SJCRH30 (cell line): ENCODE results near the gene PRR16. TPM values are rescaled to one million over a fixed set of nuclear protein-coding genes. Genes with fewer than 3 reads are reported as not detected.

Source experiments
- DNase-seq, 2 experiments: peaks; one replicate each; pipeline ENCODE4 v3.0.0-alpha.2; 2015 to 2020
- H3K27ac ChIP-seq: fragments of 250-450 bp; sonication (Bioruptor Pico); 2 replicates; pipeline ENCODE4 v1.5.1; 2020; ENCODE audit warnings: mild to moderate bottlenecking, moderate library complexity
- H3K27me3 ChIP-seq: fragments of 250-450 bp; sonication (Bioruptor Pico); 2 replicates; pipeline ENCODE4 v1.5.1; 2020; ENCODE audit warnings: mild to moderate bottlenecking, moderate library complexity
- H3K36me3 ChIP-seq: fragments of 250-450 bp; sonication (Bioruptor Pico); 2 replicates; pipeline ENCODE4 v1.5.1; 2020; ENCODE audit warnings: mild to moderate bottlenecking, moderate library complexity
- H3K4me1 ChIP-seq: fragments of 250-450 bp; sonication (Bioruptor Pico); 2 replicates; pipeline ENCODE4 v1.5.1; 2020; ENCODE audit warnings: mild to moderate bottlenecking, moderate library complexity
- H3K4me3 ChIP-seq: fragments of 250-450 bp; sonication (Bioruptor Pico); 2 replicates; pipeline ENCODE4 v1.5.1; 2020; ENCODE audit warnings: mild to moderate bottlenecking, moderate library complexity
- H3K9me3 ChIP-seq: fragments of 250-450 bp; sonication (Bioruptor Pico); replicated peaks from 2 replicates; pipeline ENCODE4 v1.5.1; 2020; ENCODE audit warnings: mild to moderate bottlenecking, moderate library complexity
- total RNA-seq: library from RNA; depleted of rRNA; stranded (reverse); fragments of >200 nt; shearing (Covaris generic); gene quantifications from 2 replicates; pipeline ENCODE4 v1.2.3, GENCODE V29; 2014

Gene PRR16
- total RNA-seq, 1 experiment from 2014 or later = 0.20 TPM

DNA sequence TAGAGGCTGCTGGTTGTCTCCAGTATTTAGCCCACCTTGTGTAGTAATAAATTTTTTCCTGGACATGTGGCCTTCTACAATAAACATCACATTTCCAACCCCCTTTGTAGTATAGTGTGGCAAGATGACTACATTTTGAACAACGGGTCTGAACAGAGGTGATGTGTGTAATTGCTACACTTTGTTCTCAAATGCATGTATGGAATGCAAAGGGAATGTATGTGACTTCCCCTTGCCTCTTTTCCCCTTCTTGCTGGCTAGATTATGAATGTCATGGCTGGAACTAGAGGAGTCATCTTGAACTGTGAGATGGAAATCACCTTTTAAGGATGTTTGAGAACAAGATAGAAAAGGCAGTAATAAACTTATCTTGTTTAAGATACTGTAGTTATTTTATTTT lies 54.5 kb downstream of the PRR16 start:
- H3K4me1 ChIP-seq = no peaks in the 10 kb centered on the region
- H3K9me3 ChIP-seq = no peaks in the 10 kb centered on the region
- no peak overlapping the region for H3K4me3 ChIP-seq
- no peaks in the 10 kb centered on the region for H3K27me3 ChIP-seq
- DNase-seq = no peak
- H3K36me3 ChIP-seq = no peaks in the 10 kb centered on the region
- no peak overlapping the region for H3K27ac ChIP-seq

DNA sequence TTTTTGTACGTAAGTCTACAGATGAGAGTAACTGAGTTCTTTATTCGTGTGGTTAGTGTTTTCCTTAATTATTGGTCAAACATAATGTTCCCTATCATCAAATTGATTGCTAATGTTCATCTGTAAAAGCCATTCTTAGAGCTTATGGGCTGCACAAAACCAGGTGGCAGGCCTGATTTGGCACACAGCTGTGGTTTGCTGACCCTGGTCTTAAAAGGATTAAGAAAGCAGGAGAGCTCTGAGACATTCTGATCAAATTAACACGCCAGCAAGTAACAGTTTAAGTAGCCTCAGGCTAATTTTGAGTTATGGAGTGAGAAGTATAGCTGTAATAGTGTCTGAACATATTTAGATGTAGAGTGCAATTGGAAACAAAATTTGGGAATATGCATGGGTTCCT lies 63.2 kb downstream of the PRR16 start:
- Histone ChIP-seq H3K9me3 (no peaks in the 10 kb centered on the region), H3K36me3 (no peaks in the 10 kb centered on the region), H3K27me3 (no peaks in the 10 kb centered on the region), H3K27ac (no peak overlapping the region), H3K4me3 (no peak overlapping the region), H3K4me1 (peaks cover 2% of the 10 kb centered on the region; the same call in 1 of the 2 replicates)
- DNase-seq = peak in 1 of 2 experiments; percentile 9

DNA sequence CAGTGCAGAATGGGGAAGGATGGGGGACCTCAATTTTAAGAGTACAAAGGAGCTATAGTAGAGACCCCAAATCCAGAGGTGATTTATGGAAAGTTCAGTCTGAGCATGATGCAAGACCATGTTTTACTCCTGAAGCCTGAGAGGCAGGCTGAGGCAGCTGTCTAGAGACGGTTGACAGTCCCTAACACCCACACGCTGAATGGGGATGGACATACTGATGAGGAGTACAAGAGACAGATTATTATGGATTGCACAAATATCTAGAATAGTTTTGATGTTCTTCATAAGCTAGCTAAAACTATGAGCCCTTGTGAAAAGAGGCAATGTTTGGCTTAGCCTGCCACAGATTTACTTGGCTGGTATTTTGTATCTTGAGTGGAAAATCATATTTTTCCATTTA lies 64.5 kb downstream of the PRR16 start:
- no peak for DNase-seq
- Histone ChIP-seq H3K4me3 (no peak overlapping the region), H3K27ac (no peak overlapping the region), H3K9me3 (no peaks in the 10 kb centered on the region), H3K36me3 (no peaks in the 10 kb centered on the region), H3K4me1 (peaks cover 2% of the 10 kb centered on the region; the same call in 1 of the 2 replicates), H3K27me3 (no peaks in the 10 kb centered on the region)

DNA sequence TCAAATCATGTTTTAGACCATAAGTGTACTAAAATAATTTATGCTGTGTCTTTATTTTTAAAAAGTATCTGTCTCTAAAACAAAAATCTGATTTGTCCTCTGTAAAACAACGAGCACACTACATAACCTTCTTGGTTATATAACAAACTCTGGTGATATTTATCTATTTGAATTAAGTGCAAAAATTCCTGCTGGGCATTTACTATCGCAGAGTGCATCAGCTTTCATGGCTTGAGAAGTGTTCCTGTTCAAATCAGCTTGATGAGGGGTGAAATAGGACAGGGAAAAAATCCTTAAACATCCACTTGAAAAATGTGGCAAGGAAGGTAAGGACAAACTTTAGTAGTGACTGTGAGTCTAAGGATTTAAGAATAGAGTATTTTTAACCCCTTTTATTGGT lies 65.3 kb downstream of the PRR16 start:
- Histone ChIP-seq H3K4me3 (no peak overlapping the region), H3K27me3 (no peaks in the 10 kb centered on the region), H3K27ac (no peak overlapping the region), H3K36me3 (no peaks in the 10 kb centered on the region), H3K4me1 (peaks cover 2% of the 10 kb centered on the region; the same call in 1 of the 2 replicates), H3K9me3 (no peaks in the 10 kb centered on the region)
- no peak for DNase-seq

DNA sequence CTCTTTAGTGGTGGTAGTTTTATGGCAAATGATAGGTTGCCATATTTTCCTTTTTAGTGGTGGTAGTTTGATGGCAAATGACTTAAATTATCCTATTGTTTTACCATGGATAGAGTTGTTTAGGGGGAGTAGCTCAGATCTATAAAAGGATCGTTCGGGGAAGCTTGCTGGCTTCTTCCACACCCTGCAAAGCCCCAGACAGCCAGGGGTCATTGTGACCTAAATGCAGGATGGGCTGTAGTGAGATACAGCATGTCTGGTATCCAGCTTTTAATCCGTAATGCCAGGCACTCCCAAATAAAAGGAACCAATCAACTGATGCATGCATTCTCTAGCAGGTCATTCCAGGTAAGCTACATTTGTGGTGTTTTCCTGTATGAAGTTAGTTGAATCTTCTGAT lies 67.1 kb downstream of the PRR16 start:
- Histone ChIP-seq H3K36me3 (no peaks in the 10 kb centered on the region), H3K4me1 (peaks cover 2% of the 10 kb centered on the region; the same call in 1 of the 2 replicates), H3K27ac (no peak overlapping the region), H3K9me3 (no peaks in the 10 kb centered on the region), H3K27me3 (no peaks in the 10 kb centered on the region), H3K4me3 (no peak overlapping the region)
- no peak for DNase-seq

DNA sequence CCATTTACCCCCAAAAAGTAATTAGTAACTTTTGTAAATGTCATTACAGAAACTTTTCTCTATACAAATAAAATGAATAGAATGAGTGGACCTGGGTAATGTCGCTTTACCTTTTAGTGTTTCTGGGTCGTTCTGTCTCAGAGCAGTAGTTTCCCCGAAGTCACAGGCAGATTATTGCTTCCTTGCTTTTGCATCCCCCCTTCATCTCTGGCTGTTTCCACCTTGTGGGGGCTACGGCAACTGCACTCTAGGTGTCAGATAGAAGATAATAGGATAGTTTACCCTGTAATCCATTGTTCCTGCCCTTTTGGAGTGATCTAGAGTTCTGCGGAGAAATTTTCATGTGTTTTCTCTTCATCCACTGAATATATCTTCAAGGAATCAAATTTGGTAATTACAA lies 68.7 kb downstream of the PRR16 start:
- peak in 1 of 2 experiments; percentile 25 for DNase-seq

DNA sequence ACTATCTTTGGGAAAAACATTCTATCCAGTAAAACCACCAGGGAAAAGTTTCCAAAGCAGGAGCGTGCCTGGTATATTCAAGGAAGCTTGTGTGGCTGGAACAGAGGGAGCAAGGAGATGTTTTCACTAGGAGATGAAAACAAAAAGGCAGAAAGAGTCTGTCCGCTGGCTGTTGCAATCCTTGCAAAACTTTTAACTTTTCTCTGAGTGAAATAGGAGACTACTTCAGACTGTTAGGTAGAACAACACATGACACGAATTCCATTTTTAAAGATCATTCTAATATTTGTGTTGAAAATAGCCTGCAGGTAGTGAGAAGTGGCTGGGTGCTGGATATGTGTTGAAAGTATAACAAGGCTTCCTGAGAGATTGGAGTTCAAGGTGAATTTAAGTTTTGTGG lies 69.5 kb downstream of the PRR16 start:
- H3K36me3 ChIP-seq = no peaks in the 10 kb centered on the region
- DNase-seq = no peak

More for the DNA sequence above, 68.7 kb downstream of the PRR16 start:
- Histone ChIP-seq H3K4me3 (no peak overlapping the region), H3K27ac (no peak overlapping the region), H3K27me3 (no peaks in the 10 kb centered on the region), H3K4me1 (no peaks in the 10 kb centered on the region), H3K36me3 (no peaks in the 10 kb centered on the region), H3K9me3 (no peaks in the 10 kb centered on the region)

DNA sequence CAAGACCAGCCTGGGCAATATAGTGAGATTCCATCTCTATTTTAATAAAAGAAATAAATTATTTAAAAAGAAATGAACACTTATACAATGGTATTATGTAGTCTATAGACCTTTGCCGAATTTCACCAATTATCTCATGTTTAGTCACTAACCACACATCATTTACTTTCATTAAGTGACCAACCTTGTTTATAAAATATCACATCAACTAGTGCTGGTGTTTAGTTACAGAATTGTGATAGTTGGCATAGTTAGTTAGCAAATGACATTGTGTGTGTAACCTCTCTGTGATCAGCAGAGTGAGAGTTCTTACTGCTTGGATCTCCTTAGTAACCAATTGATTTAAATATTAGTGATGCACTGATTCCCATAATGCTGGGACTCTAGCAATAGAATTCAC lies 71.8 kb downstream of the PRR16 start:
- Histone ChIP-seq H3K27ac (no peak overlapping the region), H3K27me3 (no peaks in the 10 kb centered on the region), H3K4me3 (no peak overlapping the region), H3K9me3 (no peaks in the 10 kb centered on the region), H3K36me3 (no peaks in the 10 kb centered on the region), H3K4me1 (no peaks in the 10 kb centered on the region)
- DNase-seq = no peak

More for the DNA sequence above, 69.5 kb downstream of the PRR16 start:
- Histone ChIP-seq H3K27me3 (no peaks in the 10 kb centered on the region), H3K9me3 (no peaks in the 10 kb centered on the region), H3K27ac (no peak overlapping the region), H3K4me3 (no peak overlapping the region), H3K4me1 (no peaks in the 10 kb centered on the region)

DNA sequence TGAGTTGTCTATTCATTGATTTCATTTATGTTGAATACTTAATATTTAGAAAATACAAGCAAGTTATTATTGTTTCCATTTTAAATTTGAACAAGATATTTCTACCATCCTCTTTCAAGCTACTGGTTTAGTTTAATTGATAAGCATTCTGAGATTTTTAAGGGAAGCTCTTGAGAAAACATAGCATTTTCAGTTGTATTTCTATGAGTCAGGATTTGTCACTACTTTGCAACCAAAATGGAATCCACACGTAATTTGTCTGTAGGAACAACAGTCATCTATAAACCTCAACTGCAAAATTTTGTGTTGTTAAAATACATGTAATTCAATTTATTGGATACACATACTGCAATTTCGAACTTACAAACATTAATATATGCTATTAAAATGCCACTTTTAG lies 74.0 kb downstream of the PRR16 start:
- no peaks in the 10 kb centered on the region for H3K27me3 ChIP-seq
- no peak overlapping the region for H3K27ac ChIP-seq
- DNase-seq = no peak
- H3K36me3 ChIP-seq = no peaks in the 10 kb centered on the region
- H3K4me1 ChIP-seq = no peaks in the 10 kb centered on the region
- no peak overlapping the region for H3K4me3 ChIP-seq
- H3K9me3 ChIP-seq = no peaks in the 10 kb centered on the region

DNA sequence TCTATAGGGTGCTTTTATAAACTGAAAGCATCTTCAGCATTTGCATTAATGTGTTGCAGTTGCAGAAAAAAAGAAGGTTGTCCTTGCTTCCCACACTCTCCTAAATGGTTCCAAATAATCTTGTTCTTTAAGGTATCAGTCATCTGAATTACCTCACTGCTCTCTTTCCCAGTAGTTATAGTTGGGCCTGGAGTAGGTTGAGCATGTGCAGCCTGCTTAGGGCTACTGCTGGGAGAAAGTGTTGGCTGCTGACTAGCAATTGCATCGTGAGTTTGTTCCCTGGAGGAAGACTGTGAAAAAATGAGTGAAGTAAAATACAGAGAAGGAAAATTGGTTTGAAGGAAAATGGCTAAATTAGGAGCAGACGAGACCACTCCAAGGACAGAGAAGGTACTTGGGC lies 74.5 kb downstream of the PRR16 start:
- H3K4me3 ChIP-seq = no peak overlapping the region
- H3K36me3 ChIP-seq = no peaks in the 10 kb centered on the region
- no peak for DNase-seq
- H3K27me3 ChIP-seq = no peaks in the 10 kb centered on the region
- no peaks in the 10 kb centered on the region for H3K4me1 ChIP-seq
- H3K27ac ChIP-seq = no peak overlapping the region
- no peaks in the 10 kb centered on the region for H3K9me3 ChIP-seq

DNA sequence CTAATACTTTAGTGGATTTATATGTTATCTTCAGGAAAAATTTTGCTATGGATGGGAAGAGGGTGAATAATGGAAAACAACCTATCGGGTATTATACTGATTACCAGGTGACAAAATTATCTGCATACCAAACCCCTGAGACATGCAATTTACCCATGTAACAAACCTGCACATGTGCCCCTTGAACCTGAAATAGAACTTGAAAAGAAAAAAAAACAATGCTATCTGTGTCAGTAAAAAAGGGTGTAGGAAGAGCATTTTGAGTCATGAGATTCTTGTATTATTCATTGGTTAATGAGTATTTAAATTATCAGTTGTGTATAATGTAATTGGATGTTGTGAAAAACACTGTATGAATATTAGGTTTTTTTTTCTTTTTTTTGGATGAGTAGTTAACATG lies 75.4 kb downstream of the PRR16 start:
- H3K27me3 ChIP-seq = no peaks in the 10 kb centered on the region
- no peaks in the 10 kb centered on the region for H3K9me3 ChIP-seq
- H3K27ac ChIP-seq = no peak overlapping the region
- H3K36me3 ChIP-seq = no peaks in the 10 kb centered on the region
- H3K4me3 ChIP-seq = no peak overlapping the region
- no peaks in the 10 kb centered on the region for H3K4me1 ChIP-seq
- no peak for DNase-seq

DNA sequence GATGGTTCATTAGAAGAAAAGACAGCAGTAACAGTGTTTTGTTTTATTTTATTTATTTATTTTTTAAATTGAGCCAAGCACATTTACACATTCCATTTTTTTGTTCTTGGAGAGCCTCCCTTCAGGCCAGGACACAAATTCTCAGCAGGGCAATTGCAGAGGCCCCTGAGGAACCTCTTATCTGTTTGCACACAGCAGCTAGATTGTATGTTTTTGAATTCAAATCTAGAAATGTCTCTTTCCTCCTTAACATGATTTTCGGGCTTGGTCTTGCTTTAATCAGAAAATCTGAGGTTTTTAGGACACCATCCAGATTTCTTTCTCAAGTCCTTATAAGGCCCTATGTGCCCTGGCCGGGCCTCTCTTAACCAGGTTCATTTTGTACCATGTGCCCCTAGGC lies 76.0 kb downstream of the PRR16 start:
- Histone ChIP-seq H3K36me3 (no peaks in the 10 kb centered on the region), H3K9me3 (no peaks in the 10 kb centered on the region), H3K4me1 (no peaks in the 10 kb centered on the region), H3K4me3 (no peak overlapping the region), H3K27ac (no peak overlapping the region), H3K27me3 (no peaks in the 10 kb centered on the region)
- DNase-seq = no peak

DNA sequence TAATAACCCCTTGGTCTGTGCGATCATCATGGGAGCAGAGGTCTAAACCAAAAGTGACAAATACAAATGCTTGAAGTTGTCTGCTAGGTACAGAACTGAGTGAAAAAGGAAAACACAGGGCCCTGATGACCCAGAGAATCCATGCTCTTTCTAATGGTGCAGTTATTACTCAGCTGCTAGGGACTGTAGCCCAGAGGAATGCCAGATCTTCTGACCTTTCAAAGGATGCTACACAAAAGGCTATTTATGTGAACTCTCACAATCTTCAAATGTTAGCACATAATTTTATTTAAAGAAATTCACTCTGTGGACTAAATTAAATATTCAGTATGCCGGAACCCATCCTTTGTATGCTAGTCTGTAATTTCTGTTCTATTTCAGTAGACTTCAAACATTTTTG lies 79.9 kb downstream of the PRR16 start:
- Histone ChIP-seq H3K4me3 (no peak overlapping the region), H3K36me3 (no peaks in the 10 kb centered on the region), H3K9me3 (no peaks in the 10 kb centered on the region), H3K4me1 (no peaks in the 10 kb centered on the region), H3K27ac (no peak overlapping the region), H3K27me3 (no peaks in the 10 kb centered on the region)
- no peak for DNase-seq

DNA sequence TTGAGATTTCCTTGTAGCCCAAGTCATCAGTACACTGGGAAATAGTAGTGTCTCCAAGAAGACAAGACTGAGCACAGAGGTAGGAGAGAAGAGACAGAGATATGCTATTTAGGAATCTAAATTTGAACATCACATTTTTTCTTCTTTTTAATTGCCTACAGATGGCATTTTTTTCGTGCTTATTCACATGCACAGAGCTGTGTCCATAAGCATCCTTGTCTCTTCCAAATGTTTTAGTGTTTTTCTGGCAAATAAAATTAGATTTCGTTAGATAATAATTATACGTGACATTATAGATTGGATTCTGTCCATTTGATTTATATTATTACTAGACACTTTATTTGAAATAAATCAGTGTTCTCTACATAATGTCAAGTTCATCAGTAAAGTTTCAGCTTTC lies 80.9 kb downstream of the PRR16 start:
- H3K4me3 ChIP-seq = no peak overlapping the region
- DNase-seq = no peak
- H3K27me3 ChIP-seq = no peaks in the 10 kb centered on the region
- no peaks in the 10 kb centered on the region for H3K9me3 ChIP-seq
- no peaks in the 10 kb centered on the region for H3K36me3 ChIP-seq
- H3K4me1 ChIP-seq = no peaks in the 10 kb centered on the region
- no peak overlapping the region for H3K27ac ChIP-seq

DNA sequence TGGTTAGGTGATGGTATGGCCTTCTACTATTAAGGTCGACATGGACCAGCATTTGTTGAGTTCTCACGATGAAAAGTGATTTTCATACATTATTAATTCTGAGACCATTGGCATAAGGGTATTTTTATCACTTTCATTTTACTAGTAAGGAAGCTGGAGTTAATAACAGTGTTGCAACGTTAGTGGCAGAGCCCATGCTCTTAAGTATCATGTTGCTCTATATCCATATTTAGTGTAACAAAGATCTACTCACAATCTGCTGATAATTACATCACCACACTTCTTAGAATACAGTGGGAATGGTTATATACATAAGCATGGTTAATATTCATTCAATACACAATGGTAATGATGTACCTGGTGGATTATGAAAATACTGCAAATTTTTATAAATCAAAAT lies 81.9 kb downstream of the PRR16 start:
- Histone ChIP-seq H3K27me3 (no peaks in the 10 kb centered on the region), H3K36me3 (no peaks in the 10 kb centered on the region), H3K27ac (no peak overlapping the region), H3K4me1 (no peaks in the 10 kb centered on the region), H3K9me3 (no peaks in the 10 kb centered on the region), H3K4me3 (no peak overlapping the region)
- no peak for DNase-seq

DNA sequence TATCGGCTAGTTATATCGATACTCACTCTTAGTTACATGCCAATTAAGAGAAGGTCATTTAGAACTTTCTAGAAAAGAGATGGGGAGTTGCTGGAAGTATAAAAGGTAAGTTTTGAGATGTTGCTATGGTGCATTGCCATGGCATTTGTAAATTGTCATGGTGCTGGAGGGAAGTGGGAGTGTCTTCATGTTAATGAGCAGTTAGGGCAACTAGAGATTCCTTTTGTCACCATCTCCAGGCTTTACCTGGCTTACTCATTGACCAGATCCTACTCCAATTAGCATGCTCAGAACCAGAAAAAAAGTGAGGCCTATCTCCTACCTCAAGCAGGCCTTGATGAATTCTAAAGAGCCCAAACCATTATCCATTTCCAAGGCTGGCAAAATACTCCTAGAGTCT lies 82.8 kb downstream of the PRR16 start:
- H3K4me3 ChIP-seq = no peak overlapping the region
- no peaks in the 10 kb centered on the region for H3K36me3 ChIP-seq
- H3K27ac ChIP-seq = no peak overlapping the region
- no peaks in the 10 kb centered on the region for H3K4me1 ChIP-seq
- DNase-seq = no peak
- H3K27me3 ChIP-seq = no peaks in the 10 kb centered on the region
- H3K9me3 ChIP-seq = no peaks in the 10 kb centered on the region

DNA sequence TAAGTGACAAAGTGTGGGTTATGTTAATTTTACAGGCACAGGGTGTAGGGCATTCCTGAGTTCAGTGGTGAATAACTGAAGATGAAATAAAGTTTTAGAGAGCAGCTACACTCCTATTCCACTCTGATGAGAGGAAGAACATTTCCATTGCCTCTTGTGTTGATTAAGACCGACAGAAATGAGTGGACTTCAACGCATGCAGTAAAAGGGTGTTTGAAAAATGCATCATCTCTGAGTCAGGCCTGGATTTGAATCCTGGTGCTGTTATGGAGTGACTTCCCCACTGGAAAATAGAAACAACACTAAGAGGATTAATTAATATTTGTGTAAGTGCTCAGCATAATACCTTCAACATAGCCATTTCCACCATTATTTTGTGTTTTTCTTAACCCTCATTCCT lies 86.3 kb downstream of the PRR16 start:
- Histone ChIP-seq H3K27me3 (no peaks in the 10 kb centered on the region), H3K27ac (no peak overlapping the region), H3K36me3 (no peaks in the 10 kb centered on the region), H3K4me1 (no peaks in the 10 kb centered on the region), H3K4me3 (no peak overlapping the region), H3K9me3 (no peaks in the 10 kb centered on the region)
- DNase-seq = no peak
